Hepatic stellate cell (primary cell): ENCODE measurements around the gene KRTAP10-9.
"Not testable (repeated sequence)": the region's sequence is repeated elsewhere in the genome, so short reads cannot be mapped to it uniquely, and the experiment has no call there.

Experiments used
- DNase-seq: peaks from one replicate; pipeline ENCODE4 v3.0.0; 2011; ENCODE audit warnings: low spot score

The KRTAP10-9 gene, protein sequence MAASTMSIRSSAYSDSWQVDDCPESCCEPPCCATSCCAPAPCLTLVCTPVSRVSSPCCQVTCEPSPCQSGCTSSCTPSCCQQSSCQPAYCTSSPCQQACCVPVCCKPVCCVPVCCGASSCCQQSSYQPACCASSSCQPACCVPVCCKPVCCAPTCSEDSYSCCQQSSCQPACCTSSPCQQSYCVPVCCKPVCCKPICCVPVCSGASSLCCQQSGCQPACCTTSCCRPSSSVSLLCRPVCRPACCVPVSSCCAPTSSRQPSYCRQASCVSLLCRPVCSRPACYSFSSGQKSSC

DNA sequence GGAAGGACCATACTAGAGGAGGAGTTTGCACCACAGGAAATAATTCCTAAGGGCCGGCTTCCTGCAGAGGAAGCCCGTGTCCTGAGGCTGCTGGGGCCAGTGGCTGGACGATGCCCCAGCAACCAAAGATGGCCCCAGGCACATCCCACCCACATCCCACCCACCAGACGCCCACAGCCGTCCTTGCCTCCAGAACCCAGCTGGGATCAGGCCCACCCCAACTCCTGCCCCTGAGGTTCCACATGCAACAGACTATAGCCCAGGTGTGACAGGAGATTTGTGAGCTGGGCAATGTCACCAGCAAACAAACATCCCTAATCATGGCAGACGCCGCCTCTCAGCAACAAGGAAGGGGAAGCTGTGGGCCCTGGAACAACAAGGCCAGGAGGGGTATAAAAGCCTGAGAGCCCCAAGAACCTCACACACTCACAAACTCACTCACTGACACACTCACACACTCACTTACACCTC is at the start of gene KRTAP10-9:
Gene KRTAP10-9, plus strand, starts transcription at position 421 of the 471 bp plus-strand sequence. CDS start 79 bp downstream, outside the sequence.
- no peak for DNase-seq

DNA sequence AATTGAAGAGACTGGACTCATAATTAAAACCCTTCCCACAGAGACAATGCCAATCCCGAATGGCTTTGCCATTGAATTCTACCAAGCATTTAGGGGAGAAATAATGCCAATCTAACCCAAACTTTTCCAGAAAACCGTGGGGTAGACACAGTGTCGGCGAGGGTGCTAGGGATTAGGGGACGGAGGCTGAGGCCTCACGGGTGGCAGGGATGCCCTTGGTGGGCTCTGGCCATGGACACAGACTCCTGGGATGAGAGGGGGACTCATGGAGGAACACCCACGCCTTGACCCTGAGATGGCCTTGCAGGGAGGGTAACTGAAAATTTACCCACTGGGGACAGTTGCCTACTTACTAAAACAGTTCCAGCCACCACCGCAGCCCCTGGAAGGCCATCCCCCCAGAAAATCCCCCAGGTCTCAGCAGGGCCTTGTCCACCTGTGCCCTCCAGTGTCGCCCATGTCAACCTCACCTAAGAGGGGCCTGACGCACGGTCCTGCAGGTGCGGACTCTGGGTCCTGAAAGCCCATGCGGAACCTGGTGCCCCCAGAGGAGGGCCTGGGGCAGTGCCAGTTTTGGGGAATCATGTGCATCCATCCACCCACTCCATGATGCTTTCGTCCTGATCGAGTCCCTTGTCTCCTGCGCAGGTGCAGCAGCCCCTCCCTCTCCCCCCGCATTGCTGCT is 48.4 kb upstream of the KRTAP10-9 start:
- DNase-seq = no peak

DNA sequence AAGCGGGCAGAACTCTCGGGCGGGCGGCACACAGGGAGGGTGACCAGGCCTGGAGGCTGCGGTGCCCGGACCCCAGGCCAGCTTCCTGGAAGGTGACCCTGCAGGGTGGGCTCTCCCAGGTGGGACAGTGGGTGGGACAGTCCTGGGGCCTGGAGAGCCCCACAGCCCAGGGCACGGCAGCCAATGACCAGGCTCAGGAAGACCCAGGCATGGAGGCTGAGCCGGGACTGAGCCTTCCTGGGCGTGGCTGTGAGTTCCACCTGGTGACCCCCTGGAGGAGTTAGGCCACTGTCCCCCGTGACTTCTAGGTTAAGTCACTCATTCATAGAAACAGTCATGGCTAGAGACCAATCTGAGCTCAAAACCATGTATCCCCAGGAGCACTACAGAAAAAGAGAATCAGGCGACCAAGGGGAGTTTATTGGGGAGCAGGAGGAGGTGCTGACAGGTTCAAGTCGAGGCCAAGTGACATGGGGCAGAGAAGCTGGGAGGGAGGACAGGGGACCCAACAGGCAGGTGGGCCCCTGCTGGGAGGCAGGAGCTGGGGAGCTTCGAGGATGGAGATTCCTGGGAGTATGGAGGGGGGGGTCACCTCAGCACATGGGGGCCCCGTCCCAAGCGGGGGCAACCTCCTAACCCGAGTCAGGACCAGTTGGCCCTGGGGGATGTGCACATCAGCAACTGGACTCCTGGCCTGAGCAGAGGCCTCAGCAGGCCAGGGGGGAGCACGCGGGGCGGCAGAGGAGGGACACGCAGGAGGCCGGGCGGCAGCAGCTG is 47.6 kb upstream of the KRTAP10-9 start:
- DNase-seq = no peak

DNA sequence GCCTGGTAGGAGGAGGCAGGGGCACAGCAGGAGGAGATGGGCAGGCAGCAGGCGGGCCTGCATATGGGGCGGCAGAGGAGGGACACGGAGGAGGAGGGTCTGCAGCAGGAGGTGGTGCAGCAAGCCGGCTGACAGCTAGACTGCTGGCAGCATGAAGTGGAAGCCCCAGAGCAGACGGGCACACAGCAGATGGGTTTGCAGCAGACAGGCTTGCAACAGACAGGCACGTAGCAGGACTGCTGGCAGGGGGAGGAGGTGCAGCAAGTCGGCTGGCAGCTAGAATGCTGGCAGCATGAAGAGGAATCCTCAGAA is 47.1 kb upstream of the KRTAP10-9 start:
- no peak for DNase-seq

DNA sequence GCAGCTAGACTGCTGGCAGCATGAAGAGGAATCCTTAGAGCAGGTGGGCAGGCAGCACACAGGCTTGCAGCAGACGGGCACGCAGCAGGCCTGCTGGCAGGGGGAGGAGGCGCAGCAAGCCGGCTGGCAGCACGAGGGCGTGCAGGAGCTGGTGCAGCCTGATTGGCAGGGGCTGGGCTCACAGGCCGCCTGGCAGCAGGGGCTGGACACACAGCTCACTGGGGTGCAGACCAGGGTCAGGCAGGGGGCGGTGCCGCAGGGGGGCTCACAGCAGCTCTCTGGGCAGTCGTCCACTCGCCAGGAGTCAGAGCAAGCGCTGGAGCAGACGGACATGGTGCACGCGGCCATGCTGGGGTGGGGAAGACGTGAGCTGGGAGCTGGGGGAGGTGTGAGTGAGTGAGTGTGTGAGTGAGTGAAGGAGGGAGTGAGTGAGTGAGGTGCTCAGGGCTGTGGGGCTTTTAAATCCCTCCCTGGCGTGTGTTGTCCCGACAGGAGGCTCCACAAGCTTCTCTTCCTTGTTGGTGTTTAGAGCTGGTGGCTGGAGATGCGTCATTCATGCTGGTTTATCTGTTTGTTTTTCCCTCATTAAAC is 46.6 kb upstream of the KRTAP10-9 start, which contains the start of gene KRTAP10-5:
Gene KRTAP10-5, minus strand, starts transcription at position 374 of the 591 bp plus-strand sequence. Its CDS starts 26 bp downstream, at position 348.
- not testable (repeated sequence) for DNase-seq

- no peak for DNase-seq
These were observed 45.7 kb upstream of the KRTAP10-9 start for GRCh38 chr21:44581158-44581557.

DNA sequence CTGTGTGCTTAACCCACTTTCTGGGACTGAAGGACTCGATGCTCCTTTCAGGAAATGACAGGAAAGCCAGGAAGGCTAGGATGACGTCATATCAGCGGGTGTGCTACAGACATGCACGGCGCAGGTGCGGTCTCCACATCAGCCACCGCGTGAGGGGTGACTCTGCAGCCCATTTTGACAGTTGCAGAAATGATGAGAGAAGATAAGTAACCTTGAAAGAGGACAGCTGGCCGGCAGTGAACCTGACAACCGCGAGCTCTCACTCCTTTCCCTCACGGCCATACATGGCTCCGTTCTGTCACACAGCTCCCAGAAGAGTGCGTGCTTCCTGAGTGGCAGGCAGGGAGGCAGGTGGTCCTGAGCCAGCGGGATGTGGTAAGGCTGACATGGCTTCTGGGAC is 44.8 kb upstream of the KRTAP10-9 start:
- no peak for DNase-seq

DNA sequence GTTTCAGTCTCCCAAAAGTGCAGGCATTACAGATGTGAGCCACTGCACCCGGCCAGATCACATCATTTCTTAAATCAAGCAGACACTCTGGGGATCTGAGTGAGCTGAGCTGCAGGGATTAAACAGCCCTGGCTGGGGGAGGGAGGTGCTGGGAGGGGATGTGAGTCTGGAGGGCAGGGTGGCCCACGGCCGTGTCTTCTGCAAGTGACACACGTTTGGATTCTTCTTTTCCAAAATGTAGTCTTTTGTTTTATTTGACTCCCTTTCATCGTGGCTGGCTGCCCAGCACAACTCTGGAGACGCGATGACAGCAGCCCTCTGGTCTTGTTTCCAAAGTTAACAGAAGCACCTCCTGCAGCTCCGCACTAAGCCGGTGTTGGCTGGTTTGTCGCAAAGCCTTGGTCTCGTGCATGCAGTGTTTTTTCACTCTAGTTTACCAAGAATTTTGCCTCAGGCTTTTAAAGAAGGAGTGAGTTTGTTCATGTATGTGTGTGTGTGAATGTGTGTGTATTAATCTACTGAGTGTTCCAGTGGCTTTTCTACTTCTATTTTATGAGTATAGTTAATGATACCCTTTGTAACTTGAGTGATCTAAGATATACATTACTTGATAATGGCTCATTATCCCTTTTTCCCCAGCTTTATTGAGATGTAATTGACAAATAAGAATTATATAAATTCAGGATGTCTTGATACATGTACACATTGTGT is 43.6 kb upstream of the KRTAP10-9 start:
- no peak for DNase-seq

- DNase-seq = no peak
These were observed 43.1 kb upstream of the KRTAP10-9 start for GRCh38 chr21:44583800-44584147.

GRCh38 chr21:44585892-44586291 is 41.0 kb upstream of the KRTAP10-9 start:
- no peak for DNase-seq

- DNase-seq = no peak
These were observed 37.8 kb upstream of the KRTAP10-9 start for GRCh38 chr21:44589094-44589493.

GRCh38 chr21:44589586-44590305 is 37.1 kb upstream of the KRTAP10-9 start:
- no peak for DNase-seq

- DNase-seq = no peak
These were observed 36.6 kb upstream of the KRTAP10-9 start for GRCh38 chr21:44590311-44590721.

- not testable (repeated sequence) for DNase-seq
These were observed 35.7 kb upstream of the KRTAP10-9 start for GRCh38 chr21:44590897-44591800.

GRCh38 chr21:44591801-44592130 is 35.1 kb upstream of the KRTAP10-9 start:
- not testable (repeated sequence) for DNase-seq

GRCh38 chr21:44592446-44593311 is 34.2 kb upstream of the KRTAP10-9 start, which contains the start of gene KRTAP10-6:
Gene KRTAP10-6 (minus strand): TSS chr21:44592505. CDS start chr21:44592484, 21 bp downstream.
- no peak for DNase-seq

DNA sequence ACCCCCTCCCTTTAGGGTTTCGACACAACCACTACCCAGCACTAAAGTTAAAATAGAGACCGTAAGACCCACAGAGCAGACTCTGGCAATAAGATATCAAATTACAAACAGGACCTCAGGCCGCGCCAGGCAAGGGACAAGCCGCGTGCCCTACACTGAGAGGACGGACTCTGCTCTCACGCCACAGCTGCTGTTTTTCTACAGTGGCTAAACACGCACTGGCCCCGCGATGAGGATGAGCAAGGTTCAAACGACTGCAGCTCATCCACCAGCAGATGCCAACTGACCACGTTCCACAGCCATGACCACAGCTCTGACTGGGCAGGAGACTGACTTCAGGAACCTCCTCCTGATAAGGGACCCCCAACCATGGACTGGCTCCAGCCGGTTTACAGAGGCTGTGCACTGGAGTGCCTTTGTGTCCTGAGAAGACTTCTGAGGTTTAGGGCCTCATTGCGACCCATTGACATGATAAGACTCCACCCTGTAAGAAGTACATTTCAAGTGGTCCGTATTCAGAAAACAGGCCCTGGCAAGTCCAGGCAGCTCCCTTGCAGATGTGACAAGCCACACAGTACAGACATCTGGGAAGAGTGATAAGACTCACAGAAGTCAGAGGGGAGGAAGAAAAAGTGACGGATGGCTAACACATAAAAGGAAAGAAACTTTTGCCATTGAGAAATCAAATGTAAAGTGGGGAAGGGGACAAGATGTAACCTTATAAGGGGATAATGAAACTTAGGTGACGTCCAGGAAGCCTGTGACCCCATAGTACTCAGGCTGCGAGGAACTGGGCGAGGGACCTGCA is 33.1 kb upstream of the KRTAP10-9 start:
- DNase-seq = no peak

GRCh38 chr21:44594406-44594916 is 32.4 kb upstream of the KRTAP10-9 start:
- DNase-seq = no peak
